SK-N-SH (cell line): Measurements from ENCODE around the gene ANGPTL8. TPM values are rescaled to one million over a fixed set of nuclear protein-coding genes. Genes with fewer than 3 reads are reported as not detected.

Experiments used
- CTCF ChIA-PET: fragments of 300-600, 350-600 bp; formaldehyde crosslinking; extraction: SDS; loops from one replicate; lab custom pipeline; 2021; lab: Yijun Ruan, JAX
- POLR2A ChIA-PET: fragments of 350-600 bp; sonication (Branson Sonifier 250); formaldehyde crosslinking; extraction: SDS; loops from one replicate; lab custom pipeline; 2020; ENCODE audit warnings: antibody characterized with exemption, inconsistent platforms; lab: Yijun Ruan, JAX
- DNase-seq: peaks from one replicate; pipeline ENCODE4 v3.0.0; 2012
- H2AFZ ChIP-seq: fragments of 200-600 bp; sonication (generic); 2 replicates; pipeline ENCODE4 v1.8.1; 2016; ENCODE audit warnings: antibody characterized with exemption, mild to moderate bottlenecking, low read depth
- H3F3A ChIP-seq: fragments of 200-600 bp; sonication (generic); replicated peaks from 2 replicates; pipeline ENCODE3; 2016; ENCODE audit warnings: antibody characterized with exemption, mild to moderate bottlenecking; ENCODE audit not compliant: insufficient read depth
- H3K27ac ChIP-seq, 2 experiments: fragments of 200-500 bp in 1 of 2; fragments of 200-600 bp in 1 of 2; sonication (Bioruptor generic) in 1 of 2; sonication (generic), shearing (Covaris generic) in 1 of 2; 2 replicates each; pipeline versions ENCODE4 v1.5.1 to v1.6.1; 2014 to 2016; ENCODE audit warnings: low read depth in 2 of 2, inconsistent platforms in 1 of 2, low read length in 1 of 2, mild to moderate bottlenecking in 1 of 2, mixed read lengths in 1 of 2
- H3K27me3 ChIP-seq: fragments of 200-600 bp; sonication (generic), shearing (Covaris generic); 2 replicates; pipeline ENCODE4 v1.6.1; 2016; ENCODE audit warnings: mixed run types; ENCODE audit not compliant: insufficient read depth
- H3K36me3 ChIP-seq, 2 experiments: fragments of 200-500 bp in 1 of 2; fragments of 200-600 bp in 1 of 2; sonication (Bioruptor generic) in 1 of 2; sonication (generic) in 1 of 2; replicated peaks in 1 of 2; 2 replicates each; pipeline versions ENCODE3 to v1.5.1; 2014 to 2016; ENCODE audit warnings: low read length in 1 of 2, mild to moderate bottlenecking in 1 of 2; ENCODE audit not compliant: insufficient read depth in 2 of 2, control insufficient read depth in 1 of 2
- H3K4me1 ChIP-seq, 2 experiments: fragments of 200-500 bp in 1 of 2; fragments of 200-600 bp in 1 of 2; sonication (Bioruptor generic) in 1 of 2; sonication (generic), shearing (Covaris generic) in 1 of 2; 2 replicates each; pipeline versions ENCODE4 v1.5.1 to v1.6.1; 2014 to 2016; ENCODE audit warnings: low read depth in 1 of 2, low read length in 1 of 2, mixed run types in 1 of 2; ENCODE audit not compliant: insufficient read depth in 2 of 2, control insufficient read depth in 1 of 2
- H3K4me2 ChIP-seq: fragments of 200-600 bp; sonication (generic), shearing (Covaris generic); 2 replicates; pipeline ENCODE4 v1.6.1; 2017; ENCODE audit warnings: mixed run types
- H3K4me3 ChIP-seq, 2 experiments: fragments of 200-500 bp in 1 of 2; fragments of 200-600 bp in 1 of 2; sonication (Bioruptor generic) in 1 of 2; sonication (generic), shearing (Covaris generic) in 1 of 2; 2 replicates each; pipeline versions ENCODE4 v1.5.1 to v1.8.1; 2014 to 2016; ENCODE audit warnings: low read depth in 2 of 2, inconsistent platforms in 1 of 2, low read length in 1 of 2, mild to moderate bottlenecking in 1 of 2, mixed read lengths in 1 of 2, moderate library complexity in 1 of 2
- H3K79me2 ChIP-seq: fragments of 200-600 bp; sonication (generic); 2 replicates; pipeline ENCODE4 v1.8.1; 2017; ENCODE audit warnings: mild to moderate bottlenecking; ENCODE audit not compliant: insufficient read depth
- H3K9ac ChIP-seq: fragments of 200-600 bp; sonication (generic); 2 replicates; pipeline ENCODE4 v1.6.1; 2017; ENCODE audit warnings: mixed run types
- H3K9me2 ChIP-seq: fragments of 200-600 bp; sonication (generic); 2 replicates; pipeline ENCODE4 v1.6.1; 2017; ENCODE audit warnings: mixed run types
- H3K9me3 ChIP-seq: fragments of 200-600 bp; sonication (generic); 2 replicates; pipeline ENCODE4 v1.6.1; 2017; ENCODE audit warnings: mixed run types, mild to moderate bottlenecking, moderate library complexity
- H4K20me1 ChIP-seq: fragments of 200-600 bp; sonication (generic); 2 replicates; pipeline ENCODE4 v1.6.1; 2017; ENCODE audit warnings: mild to moderate bottlenecking, mixed run types; ENCODE audit not compliant: insufficient read depth
- CTCF ChIP-seq: fragments of 200-600 bp; sonication (generic); IDR thresholded peaks from 2 replicates; pipeline ENCODE4 v1.6.1; 2017; ENCODE audit warnings: antibody characterized with exemption, mild to moderate bottlenecking, moderate library complexity
- ELF1 ChIP-seq: IDR thresholded peaks from 2 replicates; pipeline ENCODE4 v1.4.0; 2012
- EP300 ChIP-seq, 2 experiments: IDR thresholded peaks; 2 replicates each; pipeline versions ENCODE4 v1.4.0 to v1.6.1; 2012; ENCODE audit warnings: borderline replicate concordance in 1 of 2, low read depth in 1 of 2, low read length in 1 of 2
- FOSL2 ChIP-seq: IDR thresholded peaks from 2 replicates; pipeline ENCODE4 v1.4.0; 2012; ENCODE audit warnings: low read depth, mild to moderate bottlenecking, moderate library complexity, borderline replicate concordance
- FOXJ3 ChIP-seq: sonication (generic); formaldehyde crosslinking; IDR thresholded peaks from 2 replicates; pipeline ENCODE4 v1.5.1; 2020; ENCODE audit warnings: mild to moderate bottlenecking, missing genetic modification reagents
- FOXM1 ChIP-seq: IDR thresholded peaks from 2 replicates; pipeline ENCODE4 v1.4.0; 2012; ENCODE audit warnings: low read depth, mild to moderate bottlenecking
- GABPA ChIP-seq: IDR thresholded peaks from 2 replicates; pipeline ENCODE4 v1.4.0; 2012; ENCODE audit warnings: low read depth, mild to moderate bottlenecking
- MEF2A ChIP-seq: IDR thresholded peaks from 2 replicates; pipeline ENCODE4 v1.4.0; 2012; ENCODE audit warnings: low read depth, borderline replicate concordance
- MXI1 ChIP-seq: IDR thresholded peaks from 2 replicates; pipeline ENCODE4 v1.6.1; 2012; ENCODE audit warnings: mild to moderate bottlenecking, low read depth, low read length, improper control_type of control experiment
- NFIC ChIP-seq: IDR thresholded peaks from 2 replicates; pipeline ENCODE4 v1.4.0; 2012; ENCODE audit warnings: borderline replicate concordance
- PBX3 ChIP-seq: IDR thresholded peaks from 2 replicates; pipeline ENCODE4; 2012
- RAD21 ChIP-seq: IDR thresholded peaks from 2 replicates; pipeline ENCODE4 v1.6.1; 2012; ENCODE audit warnings: mild to moderate bottlenecking, low read length
- RCOR1 ChIP-seq: fragments of 150-350 bp; IDR thresholded peaks from 2 replicates; pipeline ENCODE4 v1.6.1; 2017; ENCODE audit warnings: antibody characterized with exemption, low read length
- TAF1 ChIP-seq: IDR thresholded peaks from 2 replicates; pipeline ENCODE4 v1.6.1; 2012; ENCODE audit warnings: low read depth, mild to moderate bottlenecking, low read length, moderate library complexity, borderline replicate concordance
- TCF12 ChIP-seq: IDR thresholded peaks from 2 replicates; pipeline ENCODE4 v1.4.0; 2012
- TEAD4 ChIP-seq: IDR thresholded peaks from 2 replicates; pipeline ENCODE4 v1.4.0; 2012; ENCODE audit warnings: mild to moderate bottlenecking, borderline replicate concordance; ENCODE audit not compliant: insufficient read depth
- USF1 ChIP-seq: IDR thresholded peaks from 2 replicates; pipeline ENCODE4 v1.4.0; 2012; ENCODE audit warnings: low read depth, borderline replicate concordance
- WGBS: methylation state at CpG from one replicate; pipeline ENCODE4 v1.1.6; 2017; ENCODE audit warnings: low lambda C conversion rate; 5-methylcytosine and 5-hydroxymethylcytosine counted together
- polyA plus RNA-seq, 3 experiments: library from polyadenylated mRNA; depleted of rRNA; stranded (reverse); fragments of >200 nt; gene quantifications; 2 replicates each; pipeline ENCODE4 v1.2.3, GENCODE V29; 2012
- TF ChIP-seq, protein P1 (sequence below): fragments of 150-350 bp; IDR thresholded peaks from 2 replicates; pipeline ENCODE4 v1.6.1; 2017; ENCODE audit warnings: antibody characterized with exemption, low read length, low read depth, borderline replicate concordance
- TF ChIP-seq, protein P2 (sequence below): fragments of 150-350 bp; IDR thresholded peaks from 2 replicates; pipeline ENCODE4 v1.6.1; 2016; ENCODE audit warnings: mild to moderate bottlenecking, low read depth, low read length
- TF ChIP-seq, protein P3 (sequence below): IDR thresholded peaks from 2 replicates; pipeline ENCODE4 v1.4.0; 2012; ENCODE audit warnings: low read depth

Gene ANGPTL8
- polyA plus RNA-seq, 1 of the 3 experiments (the other 2 are of a cell fraction), result 0.21 TPM

DNA sequence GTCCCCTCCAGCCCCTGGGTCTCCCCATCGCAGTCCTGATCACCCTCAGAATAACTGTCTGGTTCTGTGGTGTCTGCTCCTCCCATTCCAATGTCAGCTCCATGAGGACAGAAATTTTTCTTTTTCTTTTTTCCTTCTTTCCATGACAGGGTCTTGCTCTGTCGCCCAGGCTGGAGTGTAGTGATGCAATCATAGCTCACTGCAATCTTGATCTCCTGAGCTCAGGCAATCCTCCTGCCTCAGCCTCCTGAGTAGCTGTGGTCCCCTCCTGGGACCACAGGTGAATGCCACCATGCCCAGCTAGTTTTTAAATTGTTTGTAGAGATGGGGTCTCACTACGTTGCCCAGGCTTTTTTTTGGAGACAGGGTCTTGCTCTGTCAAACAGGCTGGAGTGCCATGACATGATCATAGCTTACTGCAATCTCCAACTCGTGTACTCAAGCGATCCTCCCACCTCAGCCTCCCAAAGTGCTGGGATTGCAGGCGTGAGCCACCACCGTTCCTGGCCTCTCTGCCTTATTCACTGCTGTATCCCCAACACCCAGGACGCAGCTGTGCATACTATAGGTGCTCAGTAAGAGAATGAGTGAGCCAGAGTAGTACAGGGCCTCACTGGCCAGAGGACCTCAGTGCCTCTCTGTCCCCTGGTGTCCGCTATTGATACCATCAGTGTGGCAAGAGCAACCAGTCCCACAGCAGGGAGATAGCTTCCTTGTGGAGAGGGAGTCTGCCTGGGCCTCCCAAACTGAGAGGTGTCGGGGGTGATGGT, 28.1 kb downstream of the ANGPTL8 start (continued):
- TF ChIP-seq CTCF (no peak), TEAD4 (no peak), TAF1 (no peak), FOXM1 (no peak)
- TF ChIP-seq, protein P1, sequence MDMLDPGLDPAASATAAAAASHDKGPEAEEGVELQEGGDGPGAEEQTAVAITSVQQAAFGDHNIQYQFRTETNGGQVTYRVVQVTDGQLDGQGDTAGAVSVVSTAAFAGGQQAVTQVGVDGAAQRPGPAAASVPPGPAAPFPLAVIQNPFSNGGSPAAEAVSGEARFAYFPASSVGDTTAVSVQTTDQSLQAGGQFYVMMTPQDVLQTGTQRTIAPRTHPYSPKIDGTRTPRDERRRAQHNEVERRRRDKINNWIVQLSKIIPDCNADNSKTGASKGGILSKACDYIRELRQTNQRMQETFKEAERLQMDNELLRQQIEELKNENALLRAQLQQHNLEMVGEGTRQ, result no peak
- TF ChIP-seq, all 33 proteins: peak for 0

GRCh38 chr19:11268783-11269267, 29.4 kb downstream of the ANGPTL8 start:
- 37% methylated on average over 9 of the region's 10 CpGs for WGBS
- CTCF ChIA-PET, result interaction anchor here (1.0 kb wide), 1 partner anchor 12 kb away, joined by 3 read pairs; no protein-coding TSS in a partner anchor
- DNase-seq, result peak; percentile 75
- H3K9ac ChIP-seq, result peak overlapping the region; percentile 35; the same call in 1 of the 2 replicates
- peak overlapping the region; percentile 25; the same call in 1 of the 2 replicates for H3K4me2 ChIP-seq
- no peaks in the 10 kb centered on the region for H3K9me2 ChIP-seq
- H2AFZ ChIP-seq, result peak overlapping the region; percentile 77
- H3K27me3 ChIP-seq, result no peaks in the 10 kb centered on the region
- no peaks in the 10 kb centered on the region for H4K20me1 ChIP-seq
- peak overlapping the region; percentile 56 to 66 for H3K27ac ChIP-seq
- H3K79me2 ChIP-seq, result no peaks in the 10 kb centered on the region
- POLR2A ChIA-PET, result no interaction called here
- H3K36me3 ChIP-seq, result no peaks in the 10 kb centered on the region
- no peaks in the 10 kb centered on the region for H3K9me3 ChIP-seq
- peaks cover 9 to 10% of the 10 kb centered on the region in 2 experiments; a peak in 1 of 4 replicates for H3K4me1 ChIP-seq
- no peak for TF ChIP-seq ELF1
- TF ChIP-seq, protein P2, sequence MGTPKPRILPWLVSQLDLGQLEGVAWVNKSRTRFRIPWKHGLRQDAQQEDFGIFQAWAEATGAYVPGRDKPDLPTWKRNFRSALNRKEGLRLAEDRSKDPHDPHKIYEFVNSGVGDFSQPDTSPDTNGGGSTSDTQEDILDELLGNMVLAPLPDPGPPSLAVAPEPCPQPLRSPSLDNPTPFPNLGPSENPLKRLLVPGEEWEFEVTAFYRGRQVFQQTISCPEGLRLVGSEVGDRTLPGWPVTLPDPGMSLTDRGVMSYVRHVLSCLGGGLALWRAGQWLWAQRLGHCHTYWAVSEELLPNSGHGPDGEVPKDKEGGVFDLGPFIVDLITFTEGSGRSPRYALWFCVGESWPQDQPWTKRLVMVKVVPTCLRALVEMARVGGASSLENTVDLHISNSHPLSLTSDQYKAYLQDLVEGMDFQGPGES, result no peak
- TF ChIP-seq RAD21, result 0 out of 2 replicates have a peak, but pooled peaks have one; percentile 6
- TF ChIP-seq GABPA, result peak; percentile 48
- TF ChIP-seq FOSL2, result no peak
- peak; percentile 23; the same call in 1 of the 2 replicates for TF ChIP-seq MXI1
- TF ChIP-seq MEF2A, result no peak
- peak; percentile 44; the same call in 1 of the 2 replicates for TF ChIP-seq PBX3
- TF ChIP-seq FOXJ3 (CRISPR knock-in tag), result no peak
- TF ChIP-seq TCF12, result peak; percentile 74
- no peak for TF ChIP-seq USF1
- no peak for TF ChIP-seq CTCF
- peak; percentile 87 for TF ChIP-seq NFIC
- peak; percentile 78 for TF ChIP-seq RCOR1
- TF ChIP-seq, protein P1, result no peak
- TF ChIP-seq, protein P3, sequence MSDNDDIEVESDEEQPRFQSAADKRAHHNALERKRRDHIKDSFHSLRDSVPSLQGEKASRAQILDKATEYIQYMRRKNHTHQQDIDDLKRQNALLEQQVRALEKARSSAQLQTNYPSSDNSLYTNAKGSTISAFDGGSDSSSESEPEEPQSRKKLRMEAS, result 0 out of 2 replicates have a peak, but pooled peaks have one; percentile 44
- TF ChIP-seq EP300 (IDR thresholded peaks at IDR 0.05; ENCODE audit: borderline replicate concordance in 1 of 2, low read depth in 1 of 2, low read length in 1 of 2), result peak in 1 of 2 experiments; percentile 24; a peak in 1 of 4 replicates
- H3F3A ChIP-seq, result peaks cover 4% of the 10 kb centered on the region
- no peak overlapping the region for H3K4me3 ChIP-seq
